ENCODE results near the gene ADPRHL1. TPM values are rescaled to one million over a fixed set of nuclear protein-coding genes. Genes with fewer than 3 reads are reported as not detected.

ADPRHL1 gene
- total and polyA plus RNA-seq, 2 donors (not counting 3 experiments of a cell fraction or from before 2014, with no cell fraction given), result 0.52 to 0.97 TPM

DNA sequence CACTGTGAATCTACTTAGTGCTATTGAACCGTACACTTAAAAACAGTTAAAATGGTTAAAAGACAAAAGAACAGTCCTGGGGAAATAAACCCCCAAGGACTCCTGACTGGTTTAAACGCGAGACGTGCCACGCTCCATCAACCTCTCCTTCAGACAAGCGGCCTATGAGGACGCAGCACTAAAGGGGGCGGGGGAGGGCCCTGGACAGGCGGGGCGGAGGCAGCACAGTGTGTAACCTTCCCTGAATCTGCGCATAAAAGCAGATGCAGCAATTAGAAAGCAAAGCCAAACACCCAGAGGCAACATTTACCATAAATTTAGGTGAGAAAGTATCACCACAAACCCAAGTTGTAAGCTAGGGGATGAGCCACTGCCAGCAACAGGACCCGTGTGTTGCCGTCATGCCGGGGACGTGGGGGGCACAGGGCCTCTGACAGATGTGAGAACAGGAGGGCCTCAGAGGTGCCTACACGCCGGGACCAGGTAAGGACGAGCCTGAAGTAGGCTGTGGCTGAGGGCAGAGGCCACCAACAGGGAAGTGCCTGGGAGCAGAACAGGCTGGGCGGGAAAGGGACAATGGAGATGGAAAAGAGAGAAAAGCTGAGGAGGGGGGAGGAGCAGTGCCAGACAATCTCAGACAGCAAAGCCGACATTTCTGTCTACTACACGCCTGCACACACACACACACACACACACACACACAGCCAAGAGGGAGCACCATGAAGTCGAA, 15.3 kb upstream of the ADPRHL1 start:
- ChIA-PET CTCF (no interaction called here), POLR2A (no interaction called here)
- Histone ChIP-seq H3K9me3 (replicated peaks; ENCODE audit: control insufficient read depth, insufficient read depth, low read length) (no peaks in the 10 kb centered on the region), H3K4me3 (replicated peaks in 1 of 3; ENCODE audit: insufficient read depth in 1 of 3, low read depth in 1 of 3, low read length in 3 of 3) (no peak overlapping the region), H3K27ac (ENCODE audit: insufficient read depth, low read depth, low read length) (no peak overlapping the region), H3K27me3 (ENCODE audit: control insufficient read depth in 2 of 2, insufficient read depth in 2 of 2, low read length in 2 of 2) (no peaks in the 10 kb centered on the region), H3K79me2 (ENCODE audit: control insufficient read depth, insufficient read depth, low read length) (no peaks in the 10 kb centered on the region), H3K4me1 (ENCODE audit: control insufficient read depth, extremely low read depth, insufficient read depth, low read length) (peaks cover 5% of the 10 kb centered on the region), H4K20me1 (replicated peaks; ENCODE audit: control insufficient read depth, extremely low read depth, insufficient read depth, low read length) (no peaks in the 10 kb centered on the region), H3K9ac (replicated peaks; ENCODE audit: extremely low read depth, insufficient read depth, low read length) (no peak overlapping the region), H3K9me1 (replicated peaks; ENCODE audit: control insufficient read depth, extremely low read depth, insufficient read depth, low read length) (no peaks in the 10 kb centered on the region), H3K36me3 (ENCODE audit: control insufficient read depth in 2 of 2, extremely low read depth in 1 of 2, insufficient read depth in 2 of 2, low read length in 2 of 2) (peaks cover 0 to 2% of the 10 kb centered on the region in 2 experiments), H3K4me2 (ENCODE audit: insufficient read depth, low read length) (no peak overlapping the region), H2AFZ (ENCODE audit: low read depth, low read length) (no peak overlapping the region)
- no peak for TF ChIP-seq JUN (IDR thresholded peaks at IDR 0.05; ENCODE audit: borderline replicate concordance, insufficient read depth, insufficient read length, low read depth)
- TF ChIP-seq, protein P1, sequence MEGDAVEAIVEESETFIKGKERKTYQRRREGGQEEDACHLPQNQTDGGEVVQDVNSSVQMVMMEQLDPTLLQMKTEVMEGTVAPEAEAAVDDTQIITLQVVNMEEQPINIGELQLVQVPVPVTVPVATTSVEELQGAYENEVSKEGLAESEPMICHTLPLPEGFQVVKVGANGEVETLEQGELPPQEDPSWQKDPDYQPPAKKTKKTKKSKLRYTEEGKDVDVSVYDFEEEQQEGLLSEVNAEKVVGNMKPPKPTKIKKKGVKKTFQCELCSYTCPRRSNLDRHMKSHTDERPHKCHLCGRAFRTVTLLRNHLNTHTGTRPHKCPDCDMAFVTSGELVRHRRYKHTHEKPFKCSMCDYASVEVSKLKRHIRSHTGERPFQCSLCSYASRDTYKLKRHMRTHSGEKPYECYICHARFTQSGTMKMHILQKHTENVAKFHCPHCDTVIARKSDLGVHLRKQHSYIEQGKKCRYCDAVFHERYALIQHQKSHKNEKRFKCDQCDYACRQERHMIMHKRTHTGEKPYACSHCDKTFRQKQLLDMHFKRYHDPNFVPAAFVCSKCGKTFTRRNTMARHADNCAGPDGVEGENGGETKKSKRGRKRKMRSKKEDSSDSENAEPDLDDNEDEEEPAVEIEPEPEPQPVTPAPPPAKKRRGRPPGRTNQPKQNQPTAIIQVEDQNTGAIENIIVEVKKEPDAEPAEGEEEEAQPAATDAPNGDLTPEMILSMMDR (IDR thresholded peaks at IDR 0.05; ENCODE audit: extremely low read depth in 1 of 2, insufficient read depth in 1 of 2, low read depth in 1 of 2, low read length in 2 of 2), result no peak
- intact Hi-C loops (cut with micrococcal nuclease), result no loop called here
- dilution Hi-C loops (cut with MboI; ENCODE audit: extremely low pct_ligation_motif_present, low sequenced_read_pairs), result no loop called here
- FAIRE-seq (no peak), DNase-seq (ENCODE audit: low read depth, low spot score) (no peak)
- no TSS peak for BruUV-seq (replicated peaks)

DNA sequence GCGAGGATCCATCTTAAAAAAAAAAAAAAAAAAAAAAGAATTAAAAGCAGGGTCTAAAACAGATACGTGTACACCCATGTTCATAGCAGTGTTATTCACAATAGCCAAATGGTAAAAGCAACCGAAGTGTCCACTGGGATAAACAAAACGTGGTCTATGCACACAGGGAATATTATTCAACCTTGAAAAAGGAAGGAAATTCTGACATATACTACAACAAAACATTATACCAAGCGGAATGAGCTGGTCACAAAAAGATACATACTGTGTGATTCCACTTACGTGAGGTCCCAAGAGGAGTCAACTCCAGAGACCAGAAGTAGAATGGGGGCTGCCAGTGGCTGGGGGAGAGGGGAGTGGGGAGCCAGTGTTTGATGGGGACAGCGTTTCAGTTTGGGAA, 14.7 kb upstream of the ADPRHL1 start:
- Histone ChIP-seq H3K4me1 (ENCODE audit: control insufficient read depth, extremely low read depth, insufficient read depth, low read length) (peaks cover 5% of the 10 kb centered on the region), H3K4me3 (replicated peaks in 1 of 3; ENCODE audit: insufficient read depth in 1 of 3, low read depth in 1 of 3, low read length in 3 of 3) (no peak overlapping the region), H4K20me1 (replicated peaks; ENCODE audit: control insufficient read depth, extremely low read depth, insufficient read depth, low read length) (no peaks in the 10 kb centered on the region), H2AFZ (ENCODE audit: low read depth, low read length) (no peak overlapping the region), H3K9me3 (replicated peaks; ENCODE audit: control insufficient read depth, insufficient read depth, low read length) (no peaks in the 10 kb centered on the region), H3K36me3 (ENCODE audit: control insufficient read depth in 2 of 2, extremely low read depth in 1 of 2, insufficient read depth in 2 of 2, low read length in 2 of 2) (peaks cover 0 to 2% of the 10 kb centered on the region in 2 experiments), H3K27ac (ENCODE audit: insufficient read depth, low read depth, low read length) (no peak overlapping the region), H3K9me1 (replicated peaks; ENCODE audit: control insufficient read depth, extremely low read depth, insufficient read depth, low read length) (no peaks in the 10 kb centered on the region), H3K4me2 (ENCODE audit: insufficient read depth, low read length) (no peak overlapping the region), H3K9ac (replicated peaks; ENCODE audit: extremely low read depth, insufficient read depth, low read length) (no peak overlapping the region), H3K27me3 (ENCODE audit: control insufficient read depth in 2 of 2, insufficient read depth in 2 of 2, low read length in 2 of 2) (no peaks in the 10 kb centered on the region), H3K79me2 (ENCODE audit: control insufficient read depth, insufficient read depth, low read length) (no peaks in the 10 kb centered on the region)
- CTCF ChIA-PET, result no interaction called here
- FAIRE-seq (no peak), DNase-seq (ENCODE audit: low read depth, low spot score) (no peak)
- POLR2A ChIA-PET, result no interaction called here
- dilution Hi-C loops (cut with MboI; ENCODE audit: extremely low pct_ligation_motif_present, low sequenced_read_pairs), result no loop called here
- no peak for TF ChIP-seq EZH2 (IDR thresholded peaks at IDR 0.05; ENCODE audit: borderline replicate concordance, low read depth, low read length, severe bottlenecking)
- TF ChIP-seq JUN (IDR thresholded peaks at IDR 0.05; ENCODE audit: borderline replicate concordance, insufficient read depth, insufficient read length, low read depth), result no peak
- TF ChIP-seq, protein P1 (IDR thresholded peaks at IDR 0.05; ENCODE audit: extremely low read depth in 1 of 2, insufficient read depth in 1 of 2, low read depth in 1 of 2, low read length in 2 of 2), result no peak
- no peak for TF ChIP-seq GATA2 (IDR thresholded peaks at IDR 0.05; ENCODE audit: insufficient read depth, insufficient read length, low read depth, low read length)
- no peak for TF ChIP-seq MYC (IDR thresholded peaks at IDR 0.05; ENCODE audit: low read depth, low read length)
- no peak for TF ChIP-seq POLR2AphosphoS5 (IDR thresholded peaks at IDR 0.05; ENCODE audit: insufficient read depth, low read depth, low read length)
- TF ChIP-seq MAX (IDR thresholded peaks at IDR 0.05; ENCODE audit: insufficient read depth, insufficient read length), result no peak
- TF ChIP-seq POLR2A (IDR thresholded peaks at IDR 0.05; ENCODE audit: low read depth, low read length), result no peak
- TF ChIP-seq FOS (IDR thresholded peaks at IDR 0.05; ENCODE audit: borderline replicate concordance, insufficient read depth, low read length), result no peak
- no TSS peak for BruUV-seq (replicated peaks)
- intact Hi-C loops (cut with micrococcal nuclease), result no loop called here

Measured in endothelial cell of umbilical vein (primary cell).